ENCODE data around the gene TBRG1.

The TBRG1 gene

GRCh38 chr11:124618863-124619262 is 3.8 kb upstream of the TBRG1 start:
- no peak for DNase-seq (ENCODE audit: low spot score)

- DNase-seq (ENCODE audit: low spot score) = no peak
These were observed 1.3 kb downstream of the TBRG1 start for GRCh38 chr11:124623861-124624525.

GRCh38 chr11:124625504-124626168 is 3.0 kb downstream of the TBRG1 start:
- DNase-seq (ENCODE audit: low spot score) = no peak

GRCh38 chr11:124627546-124627945 is 4.9 kb downstream of the TBRG1 start:
- no peak for DNase-seq (ENCODE audit: low spot score)

- DNase-seq (ENCODE audit: low spot score) = no peak
These were observed 7.3 kb downstream of the TBRG1 start for GRCh38 chr11:124629961-124630360.

- DNase-seq (ENCODE audit: low spot score) = no peak
These were observed 10.7 kb downstream of the TBRG1 start for GRCh38 chr11:124633355-124633754.

GRCh38 chr11:124635932-124636331 is 13.3 kb downstream of the TBRG1 start:
- DNase-seq (ENCODE audit: low spot score) = no peak

GRCh38 chr11:124638500-124638899 is 15.8 kb downstream of the TBRG1 start:
- no peak for DNase-seq (ENCODE audit: low spot score)

- DNase-seq (ENCODE audit: low spot score) = no peak
These were observed 16.5 kb downstream of the TBRG1 start for GRCh38 chr11:124639186-124639585.

GRCh38 chr11:124640666-124641065 is 18.0 kb downstream of the TBRG1 start:
- no peak for DNase-seq (ENCODE audit: low spot score)

- no peak for DNase-seq (ENCODE audit: low spot score)
These were observed 20.0 kb downstream of the TBRG1 start for GRCh38 chr11:124642628-124643027.

GRCh38 chr11:124643042-124643604 is 20.5 kb downstream of the TBRG1 start:
- DNase-seq (ENCODE audit: low spot score) = no peak

GRCh38 chr11:124643605-124644425 is 21.2 kb downstream of the TBRG1 start:
- DNase-seq (ENCODE audit: low spot score) = no peak

- peak; percentile 71 for DNase-seq (ENCODE audit: low spot score)
These were observed 22.0 kb downstream of the TBRG1 start for GRCh38 chr11:124644426-124645280.

- no peak for DNase-seq (ENCODE audit: low spot score)
These were observed 23.5 kb downstream of the TBRG1 start for GRCh38 chr11:124646148-124646547.

GRCh38 chr11:124648610-124649009 is 25.9 kb downstream of the TBRG1 start:
- DNase-seq (ENCODE audit: low spot score) = no peak

- no peak for DNase-seq (ENCODE audit: low spot score)
These were observed 34.3 kb downstream of the TBRG1 start for GRCh38 chr11:124656774-124657630.

- DNase-seq (ENCODE audit: low spot score) = no peak
These were observed 35.2 kb downstream of the TBRG1 start for GRCh38 chr11:124657904-124658303.

- no peak for DNase-seq (ENCODE audit: low spot score)
These were observed 35.8 kb downstream of the TBRG1 start for GRCh38 chr11:124658501-124658900.

GRCh38 chr11:124658986-124659385 is 36.3 kb downstream of the TBRG1 start:
- no peak for DNase-seq (ENCODE audit: low spot score)

- DNase-seq (ENCODE audit: low spot score) = no peak
These were observed 38.9 kb downstream of the TBRG1 start for GRCh38 chr11:124661553-124661952.

Measured in globus pallidus (tissue), 1 donor.